Measurements from ENCODE around the gene PMEPA1. TPM values are rescaled to one million over a fixed set of nuclear protein-coding genes. Genes with fewer than 3 reads are reported as not detected.

PMEPA1 gene
- total and polyA plus RNA-seq, 10 of the 15 experiments (the other 5 are each of a cell fraction or from before 2014, with no cell fraction given) = 0.02 to 0.10 (median 0.04) TPM; not detected in 3

GRCh38 chr20:57690525-57690924 is 19.3 kb downstream of the PMEPA1 start:
- ChIA-PET RAD21 (ENCODE audit: unreplicated experiment) (no interaction called here), POLR2A (no interaction called here), SMC1A (ENCODE audit: uncharacterized antibody, unreplicated experiment) (no interaction called here), CTCF (no interaction called here)
- TF ChIP-seq TCF3 (IDR thresholded peaks at IDR 0.05; ENCODE audit: borderline replicate concordance, insufficient read depth, low read depth, low read length) (no peak), ZNF24 (IDR thresholded peaks at IDR 0.05) (no peak), MYB (IDR thresholded peaks at IDR 0.05; ENCODE audit: borderline replicate concordance, low read depth, low read length) (no peak), MEF2B (IDR thresholded peaks at IDR 0.05; ENCODE audit: partially characterized antibody, poor library complexity, severe bottlenecking) (no peak), HCFC1 (IDR thresholded peaks at IDR 0.05; ENCODE audit: low read length) (no peak), TARDBP (IDR thresholded peaks at IDR 0.05; ENCODE audit: borderline replicate concordance) (no peak), ZBTB11 (CRISPR knock-in tag; IDR thresholded peaks at IDR 0.05) (no peak), SIN3A (IDR thresholded peaks at IDR 0.05; ENCODE audit: low read depth, low read length) (no peak), KDM1A (IDR thresholded peaks at IDR 0.05; ENCODE audit: borderline replicate concordance) (no peak), CHD2 (IDR thresholded peaks at IDR 0.05; ENCODE audit: borderline replicate concordance, low read depth, low read length) (no peak), ATF7 (IDR thresholded peaks at IDR 0.05; ENCODE audit: low read depth) (no peak), BCLAF1 (IDR thresholded peaks at IDR 0.05) (no peak), SUZ12 (IDR thresholded peaks at IDR 0.05; ENCODE audit: unreplicated experiment) (no peak), HDAC6 (IDR thresholded peaks at IDR 0.05; ENCODE audit: unreplicated experiment) (no peak), ETV6 (conservative IDR thresholded peaks at IDR 0.05 in 1 of 2, IDR thresholded peaks at IDR 0.05 in 1 of 2; ENCODE audit: borderline replicate concordance in 1 of 2, low read depth in 1 of 2) (no peak), ZNF207 (IDR thresholded peaks at IDR 0.05; ENCODE audit: borderline replicate concordance) (no peak), EED (IDR thresholded peaks at IDR 0.05; ENCODE audit: low read depth) (no peak)
- H3K4me2 ChIP-seq (ENCODE audit: control insufficient read depth, insufficient read depth) = no peak overlapping the region
- H3K9me3 ChIP-seq (replicated peaks; ENCODE audit: control insufficient read depth, insufficient read depth, low read length) = no peaks in the 10 kb centered on the region
- no peak for FAIRE-seq
- no peak overlapping the region for H2AFZ ChIP-seq (ENCODE audit: control insufficient read depth, low read depth, low read length)
- H3K79me2 ChIP-seq (ENCODE audit: control insufficient read depth, insufficient read depth, low read length) = no peaks in the 10 kb centered on the region
- 52% methylated on average over 15 of the region's 15 CpGs for WGBS (ENCODE audit: insufficient coverage, insufficient replicate concordance, low lambda C conversion rate, missing lambda C conversion rate)
- H3K9ac ChIP-seq (ENCODE audit: control insufficient read depth, insufficient read depth, low read length) = no peak overlapping the region
- in situ Hi-C loops (cut with MboI) (no loop called here), intact Hi-C loops (cut with micrococcal nuclease; ENCODE audit: unreplicated experiment) (no loop called here)
- H3K27ac ChIP-seq (ENCODE audit: control insufficient read depth, insufficient read depth) = no peak overlapping the region
- no peaks in the 10 kb centered on the region; the same call in 1 of the 2 replicates for H3K4me1 ChIP-seq (ENCODE audit: control insufficient read depth, insufficient read depth, low read length)
- H3K27me3 ChIP-seq (replicated peaks in 1 of 2; ENCODE audit: control insufficient read depth in 2 of 2, insufficient read depth in 2 of 2, low read length in 1 of 2) = peaks cover 0 to 4% of the 10 kb centered on the region in 2 experiments; a peak in 1 of 4 replicates
- H4K20me1 ChIP-seq (ENCODE audit: control insufficient read depth, insufficient read depth) = no peaks in the 10 kb centered on the region
- H3K36me3 ChIP-seq (ENCODE audit: control insufficient read depth in 2 of 2, insufficient read depth in 2 of 2, low read length in 1 of 2) = no peaks in the 10 kb centered on the region
- DNase-seq (ENCODE audit: low read depth, low spot score) = no peak
- ATAC-seq = no peak
- no peak overlapping the region for H3K4me3 ChIP-seq
- no TSS peak for BruUV-seq (replicated peaks)
